Epithelial cell of proximal tubule (primary cell): ENCODE measurements around the gene RSAD1. TPM values are rescaled to one million over a fixed set of nuclear protein-coding genes. Genes with fewer than 3 reads are reported as not detected.

Experiments used
- DNase-seq: peaks from one replicate; pipeline ENCODE4 v3.0.0-alpha.2; 2011; ENCODE audit warnings: low read depth
- H3K4me3 ChIP-seq: 2 replicates; pipeline ENCODE4 v1.5.1; 2011; ENCODE audit warnings: low read depth, mild to moderate bottlenecking, low read length
- total RNA-seq: library from RNA; depleted of rRNA; stranded (reverse); fragments of >200 nt; gene quantifications from 2 replicates; pipeline ENCODE4 v1.2.3, GENCODE V29; 2015
- TF ChIP-seq, protein P1 (sequence below): conservative IDR thresholded peaks from 2 replicates; pipeline ENCODE4 v1.5.1; 2012; ENCODE audit warnings: low read depth, mild to moderate bottlenecking, low read length

The RSAD1 gene
- total RNA-seq = 17.1 and 18.4 TPM in 2 replicates

DNA sequence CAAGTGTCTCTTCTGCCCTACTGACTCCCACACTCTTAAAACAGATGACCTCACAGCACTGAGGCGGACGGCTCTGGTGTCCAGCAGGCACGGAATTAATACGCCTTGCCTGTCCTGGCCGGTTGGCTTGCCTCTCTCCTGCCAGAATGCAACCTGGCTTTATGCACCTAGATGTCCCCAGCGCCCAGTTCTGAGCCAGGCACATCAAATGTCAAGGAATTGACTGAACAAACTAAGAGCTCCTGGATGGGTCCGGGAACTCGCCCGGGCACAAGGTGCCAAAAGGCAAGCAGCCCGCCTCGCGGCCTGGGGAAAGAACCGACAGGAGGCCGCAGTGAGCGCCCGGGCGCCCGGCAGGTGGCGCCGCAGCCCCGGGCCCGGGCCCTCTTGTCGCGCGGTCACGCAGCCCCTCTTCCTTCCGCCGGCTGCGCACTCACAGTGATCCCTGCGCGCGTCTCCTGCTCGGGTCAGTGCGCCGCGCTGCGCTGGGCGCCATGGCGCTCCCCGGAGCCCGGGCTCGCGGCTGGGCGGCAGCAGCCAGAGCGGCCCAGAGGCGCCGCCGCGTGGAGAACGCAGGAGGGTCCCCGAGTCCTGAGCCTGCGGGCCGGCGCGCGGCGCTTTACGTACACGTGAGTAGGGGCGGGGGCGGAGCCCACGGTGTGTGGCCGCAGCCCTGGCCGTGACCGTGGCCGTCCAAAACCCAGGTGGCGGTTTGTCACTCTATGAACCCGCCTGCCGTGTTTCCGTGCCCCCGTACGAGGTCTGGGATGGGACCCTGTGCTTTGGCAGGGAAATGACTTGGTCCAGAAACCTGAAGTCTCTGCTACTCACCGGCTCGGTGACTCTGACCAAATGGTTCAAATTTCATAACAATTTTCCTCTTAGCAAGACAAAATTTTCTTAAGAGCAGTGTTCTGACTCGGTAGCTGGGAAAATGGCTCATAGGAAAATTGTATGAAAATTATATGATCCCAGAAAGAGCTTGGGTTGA is at the start of gene RSAD1:
TSS of gene RSAD1 (plus strand) at position 470 of the 991 bp plus-strand sequence. CDS start at position 495, 25 bp downstream.
- TF ChIP-seq, protein P1, sequence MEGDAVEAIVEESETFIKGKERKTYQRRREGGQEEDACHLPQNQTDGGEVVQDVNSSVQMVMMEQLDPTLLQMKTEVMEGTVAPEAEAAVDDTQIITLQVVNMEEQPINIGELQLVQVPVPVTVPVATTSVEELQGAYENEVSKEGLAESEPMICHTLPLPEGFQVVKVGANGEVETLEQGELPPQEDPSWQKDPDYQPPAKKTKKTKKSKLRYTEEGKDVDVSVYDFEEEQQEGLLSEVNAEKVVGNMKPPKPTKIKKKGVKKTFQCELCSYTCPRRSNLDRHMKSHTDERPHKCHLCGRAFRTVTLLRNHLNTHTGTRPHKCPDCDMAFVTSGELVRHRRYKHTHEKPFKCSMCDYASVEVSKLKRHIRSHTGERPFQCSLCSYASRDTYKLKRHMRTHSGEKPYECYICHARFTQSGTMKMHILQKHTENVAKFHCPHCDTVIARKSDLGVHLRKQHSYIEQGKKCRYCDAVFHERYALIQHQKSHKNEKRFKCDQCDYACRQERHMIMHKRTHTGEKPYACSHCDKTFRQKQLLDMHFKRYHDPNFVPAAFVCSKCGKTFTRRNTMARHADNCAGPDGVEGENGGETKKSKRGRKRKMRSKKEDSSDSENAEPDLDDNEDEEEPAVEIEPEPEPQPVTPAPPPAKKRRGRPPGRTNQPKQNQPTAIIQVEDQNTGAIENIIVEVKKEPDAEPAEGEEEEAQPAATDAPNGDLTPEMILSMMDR = peak; percentile 77
- peak within 1 kb of the TSS; percentile 91 for H3K4me3 ChIP-seq
- DNase-seq = peak; percentile 12

DNA sequence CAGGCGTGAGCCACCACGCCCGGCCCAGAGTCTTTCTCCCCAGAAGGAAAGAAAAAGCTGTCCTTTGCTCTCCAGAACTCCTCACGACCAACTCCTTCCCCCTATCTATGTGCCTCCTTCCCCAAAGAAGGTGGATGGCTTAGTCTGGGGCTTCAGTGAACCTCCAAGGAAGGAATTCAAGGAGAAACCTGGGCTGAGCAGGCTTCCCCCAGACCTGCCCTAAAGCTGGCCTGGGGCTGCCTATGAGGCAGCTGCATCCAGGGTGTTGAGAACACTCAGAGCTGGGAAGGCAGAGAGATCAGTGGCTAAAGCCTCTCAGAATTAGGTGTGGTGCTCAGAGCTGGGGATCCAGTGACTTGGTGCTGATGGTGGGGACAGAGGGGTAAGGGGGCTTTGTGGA is 48.9 kb upstream of the RSAD1 start:
- no peak for DNase-seq
- no peak overlapping the region for H3K4me3 ChIP-seq
- TF ChIP-seq, protein P1 = no peak

- no peak overlapping the region for H3K4me3 ChIP-seq
- DNase-seq = no peak
- TF ChIP-seq, protein P1 = no peak
These were observed 47.6 kb upstream of the RSAD1 start for GRCh38 chr17:50430821-50431618.

GRCh38 chr17:50432125-50432762 is 46.4 kb upstream of the RSAD1 start:
- DNase-seq = no peak
- TF ChIP-seq, protein P1 = no peak
- H3K4me3 ChIP-seq = no peak overlapping the region

GRCh38 chr17:50437409-50437808 is 41.3 kb upstream of the RSAD1 start:
- H3K4me3 ChIP-seq = no peak overlapping the region
- no peak for DNase-seq
- TF ChIP-seq, protein P1 = no peak

DNA sequence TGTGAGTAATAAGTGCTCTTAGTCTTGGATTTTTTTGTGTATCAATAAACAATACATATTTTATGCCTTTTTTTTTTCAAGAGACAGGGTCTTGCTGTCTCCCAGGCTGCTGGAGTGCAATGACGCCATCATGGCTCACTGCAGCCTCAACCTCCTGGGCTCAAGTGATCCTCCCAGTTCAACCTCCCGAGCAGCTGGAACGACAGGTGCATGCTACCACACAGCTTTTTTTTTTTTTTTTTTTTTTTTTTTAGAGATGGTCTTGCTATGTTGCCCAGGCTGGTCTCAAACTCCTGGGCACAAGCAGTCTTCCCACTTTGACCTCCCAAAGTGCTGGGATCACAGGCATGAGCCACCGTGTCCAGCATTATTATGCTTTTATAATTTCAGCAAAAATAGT is 39.7 kb upstream of the RSAD1 start:
- no peak overlapping the region for H3K4me3 ChIP-seq
- DNase-seq = no peak
- TF ChIP-seq, protein P1 = no peak
